ENCODE measurements around the gene ATP2B2.

Gene ATP2B2

GRCh38 chr3:10378742-10379141, 126.6 kb downstream of the ATP2B2 start:
- H3K4me1 ChIP-seq (ENCODE audit: low read length), result peaks cover 6% of the 10 kb centered on the region
- H2AFZ ChIP-seq (ENCODE audit: low read depth, low read length), result no peak overlapping the region
- H3K27ac ChIP-seq (ENCODE audit: low read length), result no peak overlapping the region
- H3K79me2 ChIP-seq (ENCODE audit: low read length), result no peaks in the 10 kb centered on the region
- TF ChIP-seq CTCF (IDR thresholded peaks at IDR 0.05; ENCODE audit: low read depth, low read length) (no peak), EZH2phosphoT487 (IDR thresholded peaks at IDR 0.05; ENCODE audit: low read depth) (no peak)
- H3K36me3 ChIP-seq (replicated peaks; ENCODE audit: low read depth, low read length), result no peaks in the 10 kb centered on the region
- H4K20me1 ChIP-seq (ENCODE audit: insufficient read depth, low read length), result no peaks in the 10 kb centered on the region
- no peak overlapping the region for H3K4me3 ChIP-seq (ENCODE audit: low read length)
- no peak overlapping the region for H3K4me2 ChIP-seq (ENCODE audit: low read length)
- peaks cover 5% of the 10 kb centered on the region; the same call in 1 of the 2 replicates for H3K27me3 ChIP-seq (ENCODE audit: low read depth, low read length)
- H3K9me3 ChIP-seq (ENCODE audit: insufficient read depth, low read length), result no peaks in the 10 kb centered on the region
- H3K9ac ChIP-seq (ENCODE audit: low read length), result no peak overlapping the region

- no peak for TF ChIP-seq EZH2phosphoT487 (IDR thresholded peaks at IDR 0.05; ENCODE audit: low read depth)
- TF ChIP-seq CTCF (IDR thresholded peaks at IDR 0.05; ENCODE audit: low read depth, low read length), result no peak
- Histone ChIP-seq H3K4me2 (ENCODE audit: low read length) (no peak overlapping the region), H3K36me3 (replicated peaks; ENCODE audit: low read depth, low read length) (no peaks in the 10 kb centered on the region), H3K9me3 (ENCODE audit: insufficient read depth, low read length) (no peaks in the 10 kb centered on the region), H3K4me1 (ENCODE audit: low read length) (peaks cover 6% of the 10 kb centered on the region), H3K27ac (ENCODE audit: low read length) (no peak overlapping the region), H3K79me2 (ENCODE audit: low read length) (no peaks in the 10 kb centered on the region), H4K20me1 (ENCODE audit: insufficient read depth, low read length) (no peaks in the 10 kb centered on the region), H2AFZ (ENCODE audit: low read depth, low read length) (no peak overlapping the region), H3K27me3 (ENCODE audit: low read depth, low read length) (peaks cover 2% of the 10 kb centered on the region; the same call in 1 of the 2 replicates), H3K4me3 (ENCODE audit: low read length) (no peak overlapping the region), H3K9ac (ENCODE audit: low read length) (no peak overlapping the region)
Measured at GRCh38 chr3:10378246-10378645, 127.1 kb downstream of the ATP2B2 start.

GRCh38 chr3:10377148-10377725, 128.1 kb downstream of the ATP2B2 start:
- TF ChIP-seq EZH2phosphoT487 (IDR thresholded peaks at IDR 0.05; ENCODE audit: low read depth), result no peak
- no peak for TF ChIP-seq CTCF (IDR thresholded peaks at IDR 0.05; ENCODE audit: low read depth, low read length)
- no peaks in the 10 kb centered on the region for H3K9me3 ChIP-seq (ENCODE audit: insufficient read depth, low read length)
- H4K20me1 ChIP-seq (ENCODE audit: insufficient read depth, low read length), result no peaks in the 10 kb centered on the region
- H3K36me3 ChIP-seq (replicated peaks; ENCODE audit: low read depth, low read length), result no peaks in the 10 kb centered on the region
- H3K27ac ChIP-seq (ENCODE audit: low read length), result no peak overlapping the region
- no peak overlapping the region for H3K9ac ChIP-seq (ENCODE audit: low read length)
- H3K4me1 ChIP-seq (ENCODE audit: low read length), result peaks cover 6% of the 10 kb centered on the region
- H3K4me2 ChIP-seq (ENCODE audit: low read length), result no peak overlapping the region
- no peak overlapping the region for H2AFZ ChIP-seq (ENCODE audit: low read depth, low read length)
- no peaks in the 10 kb centered on the region for H3K79me2 ChIP-seq (ENCODE audit: low read length)
- no peaks in the 10 kb centered on the region; the same call in 1 of the 2 replicates for H3K27me3 ChIP-seq (ENCODE audit: low read depth, low read length)
- no peak overlapping the region for H3K4me3 ChIP-seq (ENCODE audit: low read length)

- Histone ChIP-seq H3K4me2 (ENCODE audit: low read length) (no peak overlapping the region), H3K79me2 (ENCODE audit: low read length) (no peaks in the 10 kb centered on the region), H3K4me3 (ENCODE audit: low read length) (no peak overlapping the region), H3K27ac (ENCODE audit: low read length) (no peak overlapping the region), H3K27me3 (ENCODE audit: low read depth, low read length) (no peaks in the 10 kb centered on the region; the same call in 1 of the 2 replicates), H3K36me3 (replicated peaks; ENCODE audit: low read depth, low read length) (no peaks in the 10 kb centered on the region), H3K4me1 (ENCODE audit: low read length) (peaks cover 6% of the 10 kb centered on the region), H3K9ac (ENCODE audit: low read length) (no peak overlapping the region), H4K20me1 (ENCODE audit: insufficient read depth, low read length) (no peaks in the 10 kb centered on the region), H2AFZ (ENCODE audit: low read depth, low read length) (no peak overlapping the region), H3K9me3 (ENCODE audit: insufficient read depth, low read length) (no peaks in the 10 kb centered on the region)
- TF ChIP-seq CTCF (IDR thresholded peaks at IDR 0.05; ENCODE audit: low read depth, low read length) (no peak), EZH2phosphoT487 (IDR thresholded peaks at IDR 0.05; ENCODE audit: low read depth) (no peak)
Measured at GRCh38 chr3:10376353-10376752, 129.0 kb downstream of the ATP2B2 start.
